Measurements from ENCODE around the gene RASSF3. TPM values are rescaled to one million over a fixed set of nuclear protein-coding genes. Genes with fewer than 3 reads are reported as not detected.

The RASSF3 gene
- total RNA-seq, 1 donor from 2014 or later = 31.8 TPM

GRCh38 chr12:64745259-64745807 lies 135.0 kb downstream of the RASSF3 start:
- H3K27ac ChIP-seq (ENCODE audit: low read depth, low read length) = no peak overlapping the region
- H3K9ac ChIP-seq (ENCODE audit: low read depth in 1 of 3, low read length in 3 of 3) = no peak overlapping the region
- H3K9me3 ChIP-seq (ENCODE audit: control insufficient read depth in 3 of 3, low read length in 3 of 3) = no peaks in the 10 kb centered on the region
- no peaks in the 10 kb centered on the region for H3K27me3 ChIP-seq (ENCODE audit: control insufficient read depth in 3 of 3, insufficient read depth in 3 of 3, low read length in 3 of 3)
- H3K4me1 ChIP-seq (ENCODE audit: control insufficient read depth in 3 of 3, insufficient read depth in 3 of 3, low read length in 3 of 3) = no peaks in the 10 kb centered on the region
- no peak overlapping the region for H3K4me3 ChIP-seq (ENCODE audit: low read length in 3 of 3)
- H3K36me3 ChIP-seq (ENCODE audit: control insufficient read depth in 3 of 3, insufficient read depth in 3 of 3, low read length in 3 of 3) = peaks cover 37 to 51% (median 48%) of the 10 kb centered on the region in 3 donors

- H3K27me3 ChIP-seq (ENCODE audit: control insufficient read depth in 3 of 3, insufficient read depth in 3 of 3, low read length in 3 of 3) = no peaks in the 10 kb centered on the region
- peaks cover 36 to 52% (median 48%) of the 10 kb centered on the region in 3 donors for H3K36me3 ChIP-seq (ENCODE audit: control insufficient read depth in 3 of 3, insufficient read depth in 3 of 3, low read length in 3 of 3)
- no peak overlapping the region for H3K9ac ChIP-seq (ENCODE audit: low read depth in 1 of 3, low read length in 3 of 3)
- H3K4me3 ChIP-seq (ENCODE audit: low read length in 3 of 3) = no peak overlapping the region
- H3K27ac ChIP-seq (ENCODE audit: low read depth, low read length) = no peak overlapping the region
- no peaks in the 10 kb centered on the region for H3K4me1 ChIP-seq (ENCODE audit: control insufficient read depth in 3 of 3, insufficient read depth in 3 of 3, low read length in 3 of 3)
- H3K9me3 ChIP-seq (ENCODE audit: control insufficient read depth in 3 of 3, low read length in 3 of 3) = no peaks in the 10 kb centered on the region
Observed at GRCh38 chr12:64745980-64746379, 135.7 kb downstream of the RASSF3 start.

GRCh38 chr12:64746663-64747062 lies 136.4 kb downstream of the RASSF3 start:
- Histone ChIP-seq H3K4me1 (ENCODE audit: control insufficient read depth in 3 of 3, insufficient read depth in 3 of 3, low read length in 3 of 3) (no peaks in the 10 kb centered on the region), H3K9me3 (ENCODE audit: control insufficient read depth in 3 of 3, low read length in 3 of 3) (no peaks in the 10 kb centered on the region), H3K27ac (ENCODE audit: low read depth, low read length) (no peak overlapping the region), H3K36me3 (ENCODE audit: control insufficient read depth in 3 of 3, insufficient read depth in 3 of 3, low read length in 3 of 3) (peaks cover 38 to 53% (median 51%) of the 10 kb centered on the region in 3 donors), H3K9ac (ENCODE audit: low read depth in 1 of 3, low read length in 3 of 3) (no peak overlapping the region), H3K27me3 (ENCODE audit: control insufficient read depth in 3 of 3, insufficient read depth in 3 of 3, low read length in 3 of 3) (no peaks in the 10 kb centered on the region), H3K4me3 (ENCODE audit: low read length in 3 of 3) (no peak overlapping the region)

Small RNA genes lying within 50 kb of the gene (small RNA-seq; reads per million reads assigned to genes)
- gene MIR548C (not detected), gene MIR548Z (not detected), gene RF00137 (not detected)

Other genes with a start within 250 kb of the RASSF3 start
- gene C12orf56, start 219.7 kb upstream of the RASSF3 start, total RNA-seq = 0.52 TPM
- gene XPOT, start 206.1 kb upstream of the RASSF3 start, total RNA-seq = 35.0 TPM
- gene TBK1, start 158.4 kb upstream of the RASSF3 start, total RNA-seq = 19.8 TPM
- 88.2 TPM for gene GNS, start 148.9 kb downstream of the RASSF3 start, total RNA-seq
- gene TBC1D30, start 214.2 kb downstream of the RASSF3 start, total RNA-seq = 0.52 TPM